ENCODE measurements around the gene CCDC17.

DNA sequence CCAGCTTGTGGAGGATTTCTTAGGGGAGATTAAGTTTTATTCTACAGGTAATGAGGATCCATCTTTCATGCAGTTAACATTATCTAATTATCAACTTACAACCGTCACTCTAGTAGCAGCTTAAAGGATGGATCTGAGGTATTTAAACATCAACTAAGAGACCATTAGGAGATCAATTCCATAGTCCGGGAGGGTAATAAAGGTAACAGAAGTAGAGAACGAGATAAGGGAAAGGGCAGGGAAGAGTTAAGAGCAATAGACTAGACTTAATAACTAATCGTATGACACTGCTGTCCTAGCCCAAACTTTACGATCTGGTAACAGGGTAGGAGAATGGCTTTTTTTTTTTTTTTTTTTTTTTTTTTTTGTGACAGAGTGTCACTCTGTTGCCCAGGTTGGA is 19.5 kb upstream of the CCDC17 start:
- TF ChIP-seq, protein P1, sequence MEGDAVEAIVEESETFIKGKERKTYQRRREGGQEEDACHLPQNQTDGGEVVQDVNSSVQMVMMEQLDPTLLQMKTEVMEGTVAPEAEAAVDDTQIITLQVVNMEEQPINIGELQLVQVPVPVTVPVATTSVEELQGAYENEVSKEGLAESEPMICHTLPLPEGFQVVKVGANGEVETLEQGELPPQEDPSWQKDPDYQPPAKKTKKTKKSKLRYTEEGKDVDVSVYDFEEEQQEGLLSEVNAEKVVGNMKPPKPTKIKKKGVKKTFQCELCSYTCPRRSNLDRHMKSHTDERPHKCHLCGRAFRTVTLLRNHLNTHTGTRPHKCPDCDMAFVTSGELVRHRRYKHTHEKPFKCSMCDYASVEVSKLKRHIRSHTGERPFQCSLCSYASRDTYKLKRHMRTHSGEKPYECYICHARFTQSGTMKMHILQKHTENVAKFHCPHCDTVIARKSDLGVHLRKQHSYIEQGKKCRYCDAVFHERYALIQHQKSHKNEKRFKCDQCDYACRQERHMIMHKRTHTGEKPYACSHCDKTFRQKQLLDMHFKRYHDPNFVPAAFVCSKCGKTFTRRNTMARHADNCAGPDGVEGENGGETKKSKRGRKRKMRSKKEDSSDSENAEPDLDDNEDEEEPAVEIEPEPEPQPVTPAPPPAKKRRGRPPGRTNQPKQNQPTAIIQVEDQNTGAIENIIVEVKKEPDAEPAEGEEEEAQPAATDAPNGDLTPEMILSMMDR (conservative IDR thresholded peaks at IDR 0.05; ENCODE audit: low read depth in 2 of 2) = no peak
- TF ChIP-seq REST (IDR thresholded peaks at IDR 0.05; ENCODE audit: unreplicated experiment) = no peak

All from GM23338 (cell line).